ENCODE measurements around the gene FHIT. TPM values are rescaled to one million over a fixed set of nuclear protein-coding genes. Genes with fewer than 3 reads are reported as not detected.

FHIT gene
- total RNA-seq, 1 donor from 2014 or later, result 11.5 TPM

DNA sequence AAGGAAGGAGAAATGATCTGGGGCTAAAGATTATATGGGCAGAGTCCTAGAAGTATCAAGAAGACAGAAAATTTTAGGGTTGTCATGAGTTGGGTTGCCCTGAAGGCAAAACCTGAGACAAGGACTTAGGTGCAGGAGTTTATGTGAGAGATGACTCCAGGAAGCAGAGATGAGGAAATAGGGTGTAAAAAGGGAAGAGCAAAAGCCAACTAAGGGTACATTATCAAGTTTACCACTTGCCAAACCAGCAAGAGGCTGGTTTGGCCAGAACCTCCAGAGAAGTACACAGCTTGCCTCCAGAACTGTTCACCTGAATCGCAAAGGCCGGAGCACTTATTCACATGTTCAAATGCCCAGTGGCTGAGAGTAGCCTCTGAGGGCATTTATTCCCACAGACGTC is 116.7 kb downstream of the FHIT start:
- no peak overlapping the region for H3K4me3 ChIP-seq (ENCODE audit: low read depth, low read length)
- TF ChIP-seq, protein P1, sequence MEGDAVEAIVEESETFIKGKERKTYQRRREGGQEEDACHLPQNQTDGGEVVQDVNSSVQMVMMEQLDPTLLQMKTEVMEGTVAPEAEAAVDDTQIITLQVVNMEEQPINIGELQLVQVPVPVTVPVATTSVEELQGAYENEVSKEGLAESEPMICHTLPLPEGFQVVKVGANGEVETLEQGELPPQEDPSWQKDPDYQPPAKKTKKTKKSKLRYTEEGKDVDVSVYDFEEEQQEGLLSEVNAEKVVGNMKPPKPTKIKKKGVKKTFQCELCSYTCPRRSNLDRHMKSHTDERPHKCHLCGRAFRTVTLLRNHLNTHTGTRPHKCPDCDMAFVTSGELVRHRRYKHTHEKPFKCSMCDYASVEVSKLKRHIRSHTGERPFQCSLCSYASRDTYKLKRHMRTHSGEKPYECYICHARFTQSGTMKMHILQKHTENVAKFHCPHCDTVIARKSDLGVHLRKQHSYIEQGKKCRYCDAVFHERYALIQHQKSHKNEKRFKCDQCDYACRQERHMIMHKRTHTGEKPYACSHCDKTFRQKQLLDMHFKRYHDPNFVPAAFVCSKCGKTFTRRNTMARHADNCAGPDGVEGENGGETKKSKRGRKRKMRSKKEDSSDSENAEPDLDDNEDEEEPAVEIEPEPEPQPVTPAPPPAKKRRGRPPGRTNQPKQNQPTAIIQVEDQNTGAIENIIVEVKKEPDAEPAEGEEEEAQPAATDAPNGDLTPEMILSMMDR (IDR thresholded peaks at IDR 0.05; ENCODE audit: insufficient read depth, low read length, poor library complexity, severe bottlenecking), result no peak
- H3K27me3 ChIP-seq (ENCODE audit: control insufficient read depth, insufficient read depth, low read length), result no peaks in the 10 kb centered on the region
- no peak for DNase-seq (ENCODE audit: low read depth)
- H3K36me3 ChIP-seq (ENCODE audit: control insufficient read depth, insufficient read depth, low read length), result no peaks in the 10 kb centered on the region

DNA sequence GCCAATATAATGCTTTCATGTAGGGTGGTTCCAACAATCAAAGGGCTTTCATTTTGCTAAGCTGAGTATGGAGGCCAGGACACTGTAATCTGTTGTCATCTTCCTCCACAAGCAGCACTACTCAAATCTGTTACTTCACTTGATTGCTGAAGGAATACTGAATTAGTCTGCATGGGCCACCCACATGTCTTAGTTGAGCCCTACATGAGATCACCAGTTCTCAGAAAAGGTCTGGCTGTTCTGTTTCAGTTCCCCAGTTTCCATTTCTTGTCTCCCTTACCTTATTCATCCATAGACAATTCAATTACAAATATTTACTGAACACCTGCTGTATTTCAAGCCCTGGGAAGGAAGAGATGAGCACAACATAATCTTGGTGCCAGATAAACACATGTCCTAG is 119.2 kb downstream of the FHIT start:
- Histone ChIP-seq H3K36me3 (ENCODE audit: control insufficient read depth, insufficient read depth, low read length) (no peaks in the 10 kb centered on the region), H3K4me3 (ENCODE audit: low read depth, low read length) (no peak overlapping the region), H3K27me3 (ENCODE audit: control insufficient read depth, insufficient read depth, low read length) (no peaks in the 10 kb centered on the region)
- TF ChIP-seq, protein P1 (IDR thresholded peaks at IDR 0.05; ENCODE audit: insufficient read depth, low read length, poor library complexity, severe bottlenecking), result no peak
- DNase-seq (ENCODE audit: low read depth), result no peak

DNA sequence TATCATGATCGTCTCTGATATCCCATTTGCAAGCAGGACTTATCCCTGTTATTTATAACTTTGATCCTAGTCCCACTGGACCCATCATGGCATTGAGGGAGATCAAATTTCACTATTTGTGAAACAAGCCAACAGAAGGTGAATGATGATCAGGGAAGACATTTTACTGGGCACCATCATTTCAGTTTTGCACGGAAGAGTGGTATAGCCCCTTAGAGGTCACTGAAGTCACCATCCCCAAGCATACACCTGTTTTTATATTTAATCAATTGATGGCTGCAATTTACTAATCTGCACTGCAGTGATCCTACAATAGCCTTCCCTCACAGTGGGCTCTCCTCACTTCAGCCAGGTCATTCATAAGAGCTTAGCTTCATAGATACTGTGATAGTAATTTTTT is 132.4 kb downstream of the FHIT start:
- no peak for DNase-seq (ENCODE audit: low read depth)
- Histone ChIP-seq H3K36me3 (ENCODE audit: control insufficient read depth, insufficient read depth, low read length) (no peaks in the 10 kb centered on the region), H3K27me3 (ENCODE audit: control insufficient read depth, insufficient read depth, low read length) (no peaks in the 10 kb centered on the region), H3K4me3 (ENCODE audit: low read depth, low read length) (no peak overlapping the region)
- TF ChIP-seq, protein P1 (IDR thresholded peaks at IDR 0.05; ENCODE audit: insufficient read depth, low read length, poor library complexity, severe bottlenecking), result no peak

DNA sequence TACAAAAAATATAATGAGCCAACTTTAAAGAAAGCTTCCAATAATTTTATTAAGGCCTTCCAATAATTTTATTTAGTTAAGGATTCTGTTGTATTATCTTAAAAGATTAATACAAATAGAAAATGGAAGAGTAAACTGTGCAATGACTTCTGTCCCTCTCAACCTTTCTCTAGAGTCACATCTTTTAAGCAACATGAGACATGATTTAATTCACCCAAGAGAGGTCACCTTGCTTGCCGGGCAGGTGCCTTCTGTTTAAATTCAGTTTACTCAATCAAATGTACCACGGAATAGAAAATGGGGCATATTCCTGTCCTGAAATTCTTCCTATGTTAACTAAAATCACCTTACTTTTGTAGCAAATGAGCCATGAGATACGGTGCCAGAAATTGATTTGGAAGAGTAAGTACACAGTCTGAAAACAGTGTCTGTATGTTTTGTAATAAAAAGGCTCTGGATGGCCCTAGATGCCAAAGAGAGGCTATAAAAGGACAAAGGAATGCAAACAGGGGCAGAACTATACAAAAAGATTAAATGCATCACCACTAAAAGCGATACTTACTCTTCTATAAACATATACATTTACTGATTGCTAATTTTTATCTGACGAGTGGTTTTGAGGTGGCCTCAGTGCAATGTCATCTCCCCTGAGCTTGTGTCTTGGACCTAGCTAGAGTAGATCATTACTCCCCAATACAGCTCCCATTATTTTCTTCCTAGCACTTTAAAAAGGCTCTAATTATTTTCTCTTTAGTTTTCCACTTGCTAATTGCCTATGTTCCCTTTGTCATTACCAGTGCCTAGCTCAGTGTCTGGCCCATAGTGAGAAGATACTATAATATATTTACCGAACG is 134.0 kb downstream of the FHIT start:
- DNase-seq (ENCODE audit: low read depth), result no peak
- H3K4me3 ChIP-seq (ENCODE audit: low read depth, low read length), result no peak overlapping the region
- H3K27me3 ChIP-seq (ENCODE audit: control insufficient read depth, insufficient read depth, low read length), result no peaks in the 10 kb centered on the region

DNA sequence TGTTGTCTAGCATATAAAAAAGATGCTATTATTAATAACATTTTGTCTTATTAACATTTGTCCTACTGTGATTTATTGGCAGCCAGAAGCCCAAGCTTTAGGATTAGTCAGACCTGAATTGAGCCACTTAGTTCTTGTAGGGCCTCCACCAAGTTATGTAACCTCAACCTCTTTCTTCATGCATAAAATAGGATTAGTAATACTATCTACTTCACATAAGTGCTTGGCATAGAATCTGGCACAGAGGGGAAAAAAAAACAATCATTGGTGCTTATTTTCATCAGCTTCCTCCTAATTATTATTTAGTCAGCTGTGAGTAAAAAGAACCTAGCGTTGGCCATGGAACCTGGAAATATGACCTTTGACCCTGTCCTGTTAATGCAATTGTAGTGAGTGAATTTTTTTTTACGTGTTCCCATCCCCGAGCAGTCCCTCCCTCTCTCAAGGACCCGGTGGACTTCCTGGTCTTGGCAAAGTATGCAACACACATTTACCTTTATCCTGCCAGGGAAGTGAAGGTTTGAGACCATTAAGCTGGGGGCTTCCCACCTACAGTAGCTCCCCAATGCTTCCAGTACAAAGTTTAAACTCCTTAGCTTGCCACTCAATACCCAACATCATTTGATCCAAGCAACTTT is 136.8 kb downstream of the FHIT start:
- Histone ChIP-seq H3K36me3 (ENCODE audit: control insufficient read depth, insufficient read depth, low read length) (no peaks in the 10 kb centered on the region), H3K27me3 (ENCODE audit: control insufficient read depth, insufficient read depth, low read length) (no peaks in the 10 kb centered on the region), H3K4me3 (ENCODE audit: low read depth, low read length) (no peak overlapping the region)
- TF ChIP-seq, protein P1 (IDR thresholded peaks at IDR 0.05; ENCODE audit: insufficient read depth, low read length, poor library complexity, severe bottlenecking), result no peak
- DNase-seq (ENCODE audit: low read depth), result no peak

More for the DNA sequence above, 134.0 kb downstream of the FHIT start:
- TF ChIP-seq, protein P1 (IDR thresholded peaks at IDR 0.05; ENCODE audit: insufficient read depth, low read length, poor library complexity, severe bottlenecking), result no peak
- H3K36me3 ChIP-seq (ENCODE audit: control insufficient read depth, insufficient read depth, low read length), result no peaks in the 10 kb centered on the region

All from kidney epithelial cell (primary cell).